Cerebellar cortex (tissue), 1 donor: Measurements from ENCODE around the gene NCBP3.
"Not testable (repeated sequence)": the region's sequence is repeated elsewhere in the genome, so short reads cannot be mapped to it uniquely, and the experiment has no call there.

Source experiments
- DNase-seq: peaks from one replicate; pipeline ENCODE4 v3.0.0-alpha.2; 2015; ENCODE audit warnings: low spot score

NCBP3 gene

DNA sequence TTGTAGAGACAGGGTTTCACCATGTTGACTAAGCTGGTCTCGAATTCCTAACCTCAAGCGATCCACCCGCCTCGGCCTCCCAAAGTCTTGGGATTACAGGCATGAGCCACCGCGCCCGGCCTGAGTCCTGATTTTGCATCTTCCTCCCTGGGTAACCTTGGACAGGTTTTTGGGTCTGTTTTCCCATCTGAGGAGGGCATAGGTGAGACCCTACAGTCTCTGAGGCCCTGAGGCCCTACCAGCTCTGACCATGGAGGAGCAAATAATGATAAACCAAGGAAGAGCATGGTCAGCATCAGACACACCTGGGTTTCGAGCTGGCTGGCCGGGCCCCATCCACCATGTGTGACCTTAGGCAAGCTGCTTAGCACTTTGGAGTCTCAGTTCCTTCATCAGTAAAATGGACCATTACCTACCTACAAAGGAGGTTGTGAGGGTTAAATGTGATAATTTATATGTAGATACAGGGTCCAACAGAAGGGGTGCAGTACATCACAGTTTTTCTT is 1.2 kb upstream of the NCBP3 start:
- DNase-seq: no peak

GRCh38 chr17:3846437-3847164 is 555 bp upstream of the NCBP3 start:
- DNase-seq: no peak

GRCh38 chr17:3845291-3845620 is 790 bp downstream of the NCBP3 start:
- peak; percentile 28 for DNase-seq

GRCh38 chr17:3844556-3844955 is 1.5 kb downstream of the NCBP3 start:
- not testable (repeated sequence) for DNase-seq

DNA sequence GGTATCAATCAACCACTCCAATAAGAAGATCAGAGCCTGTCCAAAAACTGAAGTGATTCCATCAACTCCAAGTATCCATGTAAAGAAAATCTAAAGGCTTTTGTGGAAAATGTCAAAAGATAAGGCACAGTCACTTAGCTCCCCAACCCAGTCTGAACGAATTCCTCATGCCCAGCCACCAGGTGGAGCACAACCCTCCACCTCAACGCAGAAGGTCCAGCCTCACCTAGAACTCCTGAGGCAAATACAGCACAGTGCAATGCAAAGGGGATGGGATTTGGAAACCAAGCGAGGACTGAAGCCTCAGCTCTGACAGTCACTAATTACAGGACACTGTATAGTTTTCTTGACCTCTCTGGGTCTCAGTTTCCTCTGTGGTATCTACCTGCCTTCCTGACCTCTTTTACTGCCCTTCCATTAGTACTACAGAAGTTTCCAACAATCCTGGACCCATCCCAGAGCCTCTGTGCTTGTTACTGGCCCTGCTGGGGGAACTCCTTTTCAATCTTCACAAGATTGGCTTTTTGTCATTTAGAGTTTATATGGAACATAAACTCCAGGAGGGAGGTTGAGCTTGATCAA is 2.0 kb downstream of the NCBP3 start:
- DNase-seq: peak; percentile 45

DNA sequence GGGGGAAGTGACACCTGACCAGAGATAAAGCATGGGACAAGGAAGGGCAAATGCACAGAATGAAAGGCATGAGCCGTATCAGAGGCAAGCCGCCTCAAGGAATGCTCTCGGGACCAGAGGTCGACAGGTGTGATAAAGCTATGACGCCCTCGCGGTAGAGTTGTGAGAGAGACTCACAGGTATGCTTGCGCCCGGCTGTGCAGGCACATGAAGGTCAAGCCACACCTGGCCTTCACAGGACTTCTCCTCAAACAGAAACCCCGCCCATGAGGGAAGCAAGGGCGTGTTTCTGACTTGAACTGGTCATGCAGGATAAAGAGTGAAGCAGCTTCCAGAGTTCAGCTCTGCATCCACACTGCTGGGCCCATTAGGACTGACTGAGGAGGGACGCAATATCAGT is 7.8 kb downstream of the NCBP3 start:
- DNase-seq: no peak

GRCh38 chr17:3836551-3836950 is 9.5 kb downstream of the NCBP3 start:
- no peak for DNase-seq

DNA sequence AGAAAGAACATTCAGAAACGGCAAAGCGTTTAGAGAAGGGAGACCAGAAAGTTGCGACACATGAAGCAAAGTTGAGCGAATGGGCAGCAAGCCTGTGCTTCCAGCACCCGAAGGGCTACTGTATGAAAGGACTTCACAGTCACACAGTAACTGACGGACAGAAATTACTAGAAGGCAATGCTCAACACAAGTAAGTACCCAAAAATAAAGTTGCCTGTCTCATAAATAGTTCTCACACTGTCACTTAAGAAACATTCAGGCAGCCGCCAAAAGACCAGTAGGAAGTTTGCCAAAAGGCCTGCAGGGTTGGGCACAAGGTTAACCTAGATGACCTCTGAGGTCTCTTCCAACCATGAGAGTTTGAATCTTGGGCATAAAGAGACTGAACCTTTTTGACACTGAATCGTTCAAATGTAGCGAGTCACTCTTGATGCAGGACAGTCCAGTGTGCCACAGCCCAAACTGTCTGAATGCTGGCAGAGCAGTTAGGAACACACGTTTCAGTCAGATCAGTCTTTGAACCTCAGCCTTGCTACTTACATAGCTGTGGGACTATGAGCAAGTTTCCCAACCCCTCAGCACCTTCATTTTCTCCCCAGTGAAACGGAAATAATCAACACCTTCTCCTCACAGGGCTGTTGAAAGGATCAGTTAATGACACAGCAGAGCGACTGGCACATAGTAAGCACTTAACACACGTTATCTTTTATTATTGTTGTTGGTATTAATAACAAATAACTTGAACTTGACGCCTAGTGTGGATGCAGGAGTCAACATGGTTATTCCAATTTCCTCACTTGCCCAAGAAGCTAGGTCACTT is 10.4 kb downstream of the NCBP3 start:
- no peak for DNase-seq

GRCh38 chr17:3834811-3835210 is 11.2 kb downstream of the NCBP3 start:
- no peak for DNase-seq

DNA sequence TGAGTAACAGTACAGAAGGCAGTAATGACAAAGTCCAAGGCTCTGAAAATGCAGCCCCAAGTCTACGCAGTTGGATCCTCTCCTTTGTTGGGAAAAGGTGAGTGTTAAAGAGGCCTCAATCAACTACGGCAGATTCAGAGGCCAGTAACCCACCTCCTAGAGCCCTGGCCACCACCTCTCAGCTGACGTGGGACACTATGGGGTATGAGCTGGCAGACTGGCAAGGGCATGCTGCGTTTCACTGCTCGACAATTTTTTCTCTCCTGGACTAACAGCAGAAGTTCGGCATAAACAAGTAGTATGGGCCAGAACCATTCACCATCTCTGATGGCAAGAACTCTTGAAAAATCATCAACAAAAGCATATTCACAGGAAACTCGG is 17.2 kb downstream of the NCBP3 start:
- no peak for DNase-seq

DNA sequence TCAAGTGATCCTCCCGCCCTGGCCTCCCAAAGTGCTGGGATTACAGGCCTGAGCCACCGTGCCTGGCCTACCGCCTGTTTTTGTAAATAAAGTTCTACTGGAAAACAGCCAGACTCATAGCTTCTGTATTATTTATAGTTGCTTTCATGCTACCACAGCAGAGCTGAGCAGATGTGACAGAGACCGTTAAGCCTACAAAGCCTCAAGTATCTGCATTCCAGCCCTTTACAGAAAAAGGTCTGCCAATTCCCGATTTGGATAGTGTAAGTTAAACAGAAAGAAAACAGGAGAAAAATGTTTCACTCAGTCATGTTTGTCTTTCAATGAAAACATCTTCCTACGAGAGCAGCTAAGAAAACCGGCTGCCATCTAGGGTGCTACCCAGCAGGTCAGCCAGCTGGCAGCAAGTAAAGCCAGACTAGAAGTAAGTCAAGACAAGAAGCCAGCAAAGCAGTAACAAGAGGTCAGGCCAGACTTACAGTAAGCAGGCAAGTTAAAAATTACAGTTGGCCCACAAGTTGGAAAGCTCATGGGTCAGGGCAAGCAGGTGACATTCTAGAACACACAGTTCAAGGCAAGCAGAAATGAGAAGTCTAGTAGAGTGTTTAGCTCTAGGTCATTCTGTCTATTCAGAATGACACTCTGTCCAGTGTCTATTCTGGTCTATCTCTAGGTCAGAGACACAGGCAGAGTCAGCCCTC is 17.7 kb downstream of the NCBP3 start:
- no peak for DNase-seq

DNA sequence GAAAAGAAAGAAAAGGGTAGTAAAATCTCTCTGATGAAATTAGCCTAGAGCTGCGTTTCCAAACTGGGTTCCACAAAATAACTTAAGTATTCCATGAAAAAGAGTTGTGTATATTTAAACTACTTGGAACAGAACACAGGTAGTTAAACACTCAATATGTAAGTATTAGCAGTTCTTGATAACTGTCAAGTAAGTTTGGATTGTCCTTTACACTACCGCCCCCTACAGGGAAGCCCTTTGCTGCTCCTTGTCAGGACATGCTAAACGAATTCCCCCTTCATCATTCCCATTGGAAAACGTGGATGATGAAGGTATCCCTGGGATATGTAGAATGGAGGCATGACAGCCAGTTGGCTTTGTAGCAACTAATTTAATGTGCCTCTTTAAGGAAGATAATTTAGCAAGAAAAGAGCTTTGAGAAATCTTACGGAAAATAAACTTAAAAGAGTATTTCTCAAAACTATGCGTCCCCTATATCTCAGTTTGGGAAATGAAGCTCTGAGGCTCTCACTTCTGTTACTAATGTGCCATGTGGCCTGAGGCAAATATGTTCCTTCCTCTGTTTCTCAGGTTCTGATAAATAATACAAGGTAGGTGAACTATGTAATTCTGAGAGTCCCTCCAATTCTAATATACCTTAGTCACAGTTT is 18.8 kb downstream of the NCBP3 start:
- peak; percentile 69 for DNase-seq

GRCh38 chr17:3826191-3826590 is 19.9 kb downstream of the NCBP3 start:
- DNase-seq: no peak

- DNase-seq: no peak
Measured at GRCh38 chr17:3821101-3821500, 24.9 kb downstream of the NCBP3 start.

- no peak for DNase-seq
Measured at GRCh38 chr17:3818786-3819185, 27.3 kb downstream of the NCBP3 start.

DNA sequence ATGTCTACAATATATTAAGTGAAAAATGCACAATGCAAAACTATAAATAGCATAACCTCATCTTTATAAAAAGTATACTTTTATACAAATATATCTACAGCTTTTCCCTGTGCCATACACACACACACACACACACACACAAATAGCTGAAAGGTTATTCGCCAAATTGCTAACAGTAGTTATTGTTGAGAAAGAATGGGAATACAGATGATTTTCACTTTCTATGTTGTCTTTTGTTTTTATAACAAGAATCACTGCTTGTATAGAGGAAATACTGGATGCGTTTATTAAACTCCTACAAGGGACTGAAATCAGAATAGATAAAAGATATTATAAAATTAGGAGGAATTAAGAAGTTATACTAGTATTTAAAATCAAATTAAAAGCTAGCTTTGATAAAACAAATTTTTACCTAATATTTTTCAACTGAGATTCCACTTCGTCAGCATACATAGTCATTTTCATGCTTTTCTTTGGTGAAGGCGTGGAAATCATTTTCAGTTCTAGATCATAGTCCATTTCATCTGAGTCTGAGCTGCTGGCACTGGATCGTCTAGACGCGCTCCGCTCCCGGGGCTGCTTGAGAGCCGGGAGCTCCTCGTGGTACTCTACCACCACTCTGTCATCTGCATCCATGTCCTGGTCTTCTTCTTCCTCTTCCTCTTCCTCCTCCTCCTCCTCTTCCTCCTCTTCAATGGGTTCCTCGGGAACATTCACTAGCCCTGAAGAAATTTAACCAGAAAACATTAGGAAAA is 28.0 kb downstream of the NCBP3 start:
- no peak for DNase-seq

GRCh38 chr17:3815925-3816324 is 30.1 kb downstream of the NCBP3 start:
- no peak for DNase-seq

DNA sequence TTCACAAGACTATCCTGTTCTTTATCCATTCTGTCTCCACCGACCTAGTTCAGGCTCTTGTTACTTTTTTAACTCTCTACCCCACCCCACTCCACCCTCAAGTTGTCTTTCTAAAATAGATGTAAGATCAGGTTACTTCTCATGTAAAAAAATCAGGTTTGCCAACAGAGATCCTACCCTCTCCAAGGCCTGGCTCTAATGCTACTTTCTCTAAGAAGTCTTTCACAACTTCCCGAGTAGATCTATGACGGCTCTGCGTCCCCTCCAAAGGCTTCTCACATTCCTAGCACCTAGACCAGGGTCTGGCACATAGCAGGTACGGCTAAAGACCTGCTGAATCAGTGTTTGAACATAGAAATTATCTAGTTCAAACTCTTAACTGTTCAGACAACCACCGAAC is 30.9 kb downstream of the NCBP3 start:
- DNase-seq: no peak

- no peak for DNase-seq
Measured at GRCh38 chr17:3814361-3814760, 31.7 kb downstream of the NCBP3 start.

- DNase-seq: peak; percentile 18
Measured at GRCh38 chr17:3813171-3813570, 32.9 kb downstream of the NCBP3 start.

DNA sequence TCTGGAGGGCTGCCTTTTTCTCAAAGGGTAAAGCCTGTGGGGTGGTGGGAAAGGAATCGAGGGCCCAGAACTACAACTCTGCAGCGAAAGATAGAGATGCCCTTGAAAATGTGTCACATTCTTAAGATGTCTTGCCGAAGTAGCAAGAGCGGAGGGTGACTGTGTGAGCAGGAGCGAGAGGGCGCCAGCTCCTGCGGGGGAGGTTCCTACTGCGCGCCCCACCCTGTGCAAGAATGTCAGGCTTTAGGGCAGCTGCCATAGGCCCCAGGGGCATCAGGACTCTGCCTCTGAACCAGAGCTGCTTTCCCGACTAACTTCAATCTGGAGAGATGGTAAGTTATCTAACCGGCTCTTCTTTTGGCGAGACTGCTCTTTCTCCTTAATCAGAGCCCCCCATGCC is 33.3 kb downstream of the NCBP3 start:
- DNase-seq: no peak
